HG03139 (cell line): ENCODE data around the gene HS3ST4.
"Not testable (repeated sequence)": the region's sequence is repeated elsewhere in the genome, so short reads cannot be mapped to it uniquely, and the experiment has no call there.

ENCODE experiments used
- ATAC-seq: cut with Tn5 transposase; IDR thresholded peaks from one replicate; pipeline ENCODE4 v1.9.1; 2021; ENCODE audit not compliant: unreplicated experiment

HS3ST4 gene

GRCh38 chr16:26071101-26071866, 379.5 kb downstream of the HS3ST4 start:
- no peak for ATAC-seq

GRCh38 chr16:26078716-26079355, 387.1 kb downstream of the HS3ST4 start:
- no peak for ATAC-seq

- ATAC-seq: no peak
Measured at GRCh38 chr16:26087091-26087490, 395.3 kb downstream of the HS3ST4 start.

- no peak for ATAC-seq
Measured at GRCh38 chr16:26091511-26091910, 399.8 kb downstream of the HS3ST4 start.

GRCh38 chr16:26098206-26098605, 406.4 kb downstream of the HS3ST4 start:
- ATAC-seq: not testable (repeated sequence)

GRCh38 chr16:26102369-26102768, 410.6 kb downstream of the HS3ST4 start:
- ATAC-seq: no peak

GRCh38 chr16:26108836-26109505, 417.2 kb downstream of the HS3ST4 start:
- ATAC-seq: no peak

GRCh38 chr16:26111900-26112299, 420.1 kb downstream of the HS3ST4 start:
- no peak for ATAC-seq

GRCh38 chr16:26118575-26118974, 426.8 kb downstream of the HS3ST4 start:
- ATAC-seq: no peak

- ATAC-seq: no peak
Measured at GRCh38 chr16:26120729-26121128, 429.0 kb downstream of the HS3ST4 start.

GRCh38 chr16:26128296-26128695, 436.5 kb downstream of the HS3ST4 start:
- no peak for ATAC-seq

GRCh38 chr16:26129997-26130396, 438.2 kb downstream of the HS3ST4 start:
- ATAC-seq: no peak

GRCh38 chr16:26133416-26134093, 441.8 kb downstream of the HS3ST4 start:
- no peak for ATAC-seq

GRCh38 chr16:26134588-26134987, 442.8 kb downstream of the HS3ST4 start:
- ATAC-seq: no peak

GRCh38 chr16:26137956-26138355, 446.2 kb downstream of the HS3ST4 start:
- no peak for ATAC-seq

- ATAC-seq: no peak
Measured at GRCh38 chr16:26139091-26139490, 447.3 kb downstream of the HS3ST4 start.

- no peak for ATAC-seq
Measured at GRCh38 chr16:26139884-26140283, 448.1 kb downstream of the HS3ST4 start.

- ATAC-seq: no peak
Measured at GRCh38 chr16:26149364-26150190, 457.8 kb downstream of the HS3ST4 start.

- ATAC-seq: no peak
Measured at GRCh38 chr16:26155221-26155620, 463.5 kb downstream of the HS3ST4 start.

GRCh38 chr16:26157319-26157718, 465.6 kb downstream of the HS3ST4 start:
- ATAC-seq: no peak
